ENCODE measurements around the gene MAPKAP1. TPM values are rescaled to one million over a fixed set of nuclear protein-coding genes. Genes with fewer than 3 reads are reported as not detected.

Gene MAPKAP1
- total and polyA plus RNA-seq, 3 experiments from 2014 or later: 64.7 to 119 (median 111) TPM

- Mint-ChIP-seq H3K4me1 (peaks cover 13 to 37% (median 28%) of the 10 kb centered on the region in 3 donors), H3K27me3 (no peaks in the 10 kb centered on the region), H3K27ac (peak overlapping the region in 3 of 8 donors; percentile 34 to 48 (median 36)), H3K36me3 (peaks cover 0 to 18% (median 6%) of the 10 kb centered on the region in 3 donors), H3K9me3 (no peaks in the 10 kb centered on the region), H3K4me3 (no peak overlapping the region)
- Histone ChIP-seq H3K4me1 (ENCODE audit: insufficient read depth, low read length) (no peaks in the 10 kb centered on the region), H3K4me3 (ENCODE audit: low read length) (no peak overlapping the region), H3K36me3 (ENCODE audit: insufficient read depth, low read length) (no peaks in the 10 kb centered on the region), H3K27me3 (ENCODE audit: insufficient read depth, low read length, poor library complexity, severe bottlenecking) (no peaks in the 10 kb centered on the region), H3K27ac (ENCODE audit: low read depth, low read length) (no peak overlapping the region), H3K9me3 (ENCODE audit: low read length) (no peaks in the 10 kb centered on the region)
- POLR2A ChIA-PET: no interaction called here
- CTCF ChIA-PET: no interaction called here
- no peak for DNase-seq
These were observed 174.6 kb downstream of the MAPKAP1 start for GRCh38 chr9:125532412-125532811.

GRCh38 chr9:125529589-125530515, 177.2 kb downstream of the MAPKAP1 start:
- H3K27me3 ChIP-seq (ENCODE audit: insufficient read depth, low read length, poor library complexity, severe bottlenecking): no peaks in the 10 kb centered on the region
- DNase-seq: no peak
- H3K36me3 ChIP-seq (ENCODE audit: insufficient read depth, low read length): no peaks in the 10 kb centered on the region
- H3K27ac ChIP-seq (ENCODE audit: low read depth, low read length): no peak overlapping the region
- POLR2A ChIA-PET: interaction anchor here (0.6 kb wide), 1 partner anchor 314 kb away, joined by 8 read pairs; no protein-coding TSS in a partner anchor
- Mint-ChIP-seq H3K9me3 (no peaks in the 10 kb centered on the region), H3K27ac (peak overlapping the region in 3 of 8 donors; percentile 8 to 37 (median 25)), H3K36me3 (peaks cover 0 to 15% (median 6%) of the 10 kb centered on the region in 3 donors), H3K4me3 (no peak overlapping the region), H3K27me3 (no peaks in the 10 kb centered on the region), H3K4me1 (peaks cover 14 to 39% (median 33%) of the 10 kb centered on the region in 3 donors)
- no peak overlapping the region for H3K4me3 ChIP-seq (ENCODE audit: low read length)
- H3K9me3 ChIP-seq (ENCODE audit: low read length): no peaks in the 10 kb centered on the region
- H3K4me1 ChIP-seq (ENCODE audit: insufficient read depth, low read length): no peaks in the 10 kb centered on the region
- CTCF ChIA-PET: no interaction called here

- no peak overlapping the region for H3K4me3 ChIP-seq (ENCODE audit: low read length)
- peaks cover 17 to 42% (median 36%) of the 10 kb centered on the region in 3 donors for H3K4me1 Mint-ChIP-seq
These were observed 177.9 kb downstream of the MAPKAP1 start for GRCh38 chr9:125529107-125529506.

GRCh38 chr9:125527471-125528002, 179.5 kb downstream of the MAPKAP1 start:
- H3K9me3 ChIP-seq (ENCODE audit: low read length): no peaks in the 10 kb centered on the region
- Mint-ChIP-seq H3K27ac (peak overlapping the region in 1 of 8 donors; percentile 26), H3K27me3 (no peaks in the 10 kb centered on the region), H3K9me3 (no peaks in the 10 kb centered on the region), H3K4me3 (no peak overlapping the region), H3K4me1 (peaks cover 28 to 50% (median 49%) of the 10 kb centered on the region in 3 donors), H3K36me3 (peaks cover 0 to 11% (median 6%) of the 10 kb centered on the region in 3 donors)
- POLR2A ChIA-PET: no interaction called here
- no peak for DNase-seq
- no peaks in the 10 kb centered on the region for H3K36me3 ChIP-seq (ENCODE audit: insufficient read depth, low read length)
- CTCF ChIA-PET: interaction anchor here (0.9 kb wide), 1 partner anchor 8 kb away, joined by 3 read pairs; no protein-coding TSS in a partner anchor
- no peak overlapping the region for H3K4me3 ChIP-seq (ENCODE audit: low read length)
- H3K27ac ChIP-seq (ENCODE audit: low read depth, low read length): no peak overlapping the region
- peaks cover 7% of the 10 kb centered on the region for H3K4me1 ChIP-seq (ENCODE audit: insufficient read depth, low read length)
- H3K27me3 ChIP-seq (ENCODE audit: insufficient read depth, low read length, poor library complexity, severe bottlenecking): no peaks in the 10 kb centered on the region

More at GRCh38 chr9:125529107-125529506, 177.9 kb downstream of the MAPKAP1 start:
- H3K9me3 Mint-ChIP-seq: no peaks in the 10 kb centered on the region
- H3K27ac Mint-ChIP-seq: peak overlapping the region in 2 of 8 donors; percentile 29 to 45
- no peaks in the 10 kb centered on the region for H3K27me3 Mint-ChIP-seq
- no peaks in the 10 kb centered on the region for H3K9me3 ChIP-seq (ENCODE audit: low read length)
- DNase-seq: no peak
- no peaks in the 10 kb centered on the region for H3K36me3 ChIP-seq (ENCODE audit: insufficient read depth, low read length)
- H3K4me1 ChIP-seq (ENCODE audit: insufficient read depth, low read length): no peaks in the 10 kb centered on the region
- H3K27ac ChIP-seq (ENCODE audit: low read depth, low read length): no peak overlapping the region
- POLR2A ChIA-PET: interaction anchor here (0.6 kb wide), 1 partner anchor 315 kb away, joined by 8 read pairs; no protein-coding TSS in a partner anchor
- no peak overlapping the region for H3K4me3 Mint-ChIP-seq
- peaks cover 0 to 15% (median 6%) of the 10 kb centered on the region in 3 donors for H3K36me3 Mint-ChIP-seq
- H3K27me3 ChIP-seq (ENCODE audit: insufficient read depth, low read length, poor library complexity, severe bottlenecking): no peaks in the 10 kb centered on the region
- CTCF ChIA-PET: no interaction called here

- no peak overlapping the region for H3K4me3 Mint-ChIP-seq
- ChIA-PET CTCF (no interaction called here), POLR2A (no interaction called here)
These were observed 180.9 kb downstream of the MAPKAP1 start for GRCh38 chr9:125525921-125526631.

GRCh38 chr9:125524583-125525355, 182.2 kb downstream of the MAPKAP1 start:
- H3K36me3 Mint-ChIP-seq: peaks cover 0 to 22% (median 11%) of the 10 kb centered on the region in 3 donors
- ChIA-PET POLR2A (interaction anchor here (0.6 to 0.7 kb wide), 2 partner anchors 14 to 26 kb away, joined by 3 to 6 read pairs; no protein-coding TSS in a partner anchor), CTCF (no interaction called here)
- H3K36me3 ChIP-seq (ENCODE audit: insufficient read depth, low read length): no peaks in the 10 kb centered on the region
- H3K4me1 ChIP-seq (ENCODE audit: insufficient read depth, low read length): peaks cover 22% of the 10 kb centered on the region
- H3K27ac ChIP-seq (ENCODE audit: low read depth, low read length): no peak overlapping the region
- no peaks in the 10 kb centered on the region for H3K27me3 Mint-ChIP-seq
- no peak for DNase-seq
- H3K4me1 Mint-ChIP-seq: peaks cover 28 to 50% (median 47%) of the 10 kb centered on the region in 3 donors
- no peaks in the 10 kb centered on the region for H3K27me3 ChIP-seq (ENCODE audit: insufficient read depth, low read length, poor library complexity, severe bottlenecking)
- H3K27ac Mint-ChIP-seq: no peak overlapping the region
- no peak overlapping the region for H3K4me3 Mint-ChIP-seq
- no peaks in the 10 kb centered on the region for H3K9me3 Mint-ChIP-seq
- no peaks in the 10 kb centered on the region for H3K9me3 ChIP-seq (ENCODE audit: low read length)
- no peak overlapping the region for H3K4me3 ChIP-seq (ENCODE audit: low read length)

More at GRCh38 chr9:125525921-125526631, 180.9 kb downstream of the MAPKAP1 start:
- peaks cover 22% of the 10 kb centered on the region for H3K4me1 ChIP-seq (ENCODE audit: insufficient read depth, low read length)
- H3K9me3 Mint-ChIP-seq: no peaks in the 10 kb centered on the region
- H3K27me3 ChIP-seq (ENCODE audit: insufficient read depth, low read length, poor library complexity, severe bottlenecking): no peaks in the 10 kb centered on the region
- no peak overlapping the region for H3K27ac Mint-ChIP-seq
- no peak overlapping the region for H3K4me3 ChIP-seq (ENCODE audit: low read length)
- DNase-seq: no peak
- H3K4me1 Mint-ChIP-seq: peaks cover 34 to 54% (median 48%) of the 10 kb centered on the region in 3 donors
- no peaks in the 10 kb centered on the region for H3K9me3 ChIP-seq (ENCODE audit: low read length)
- H3K27ac ChIP-seq (ENCODE audit: low read depth, low read length): no peak overlapping the region
- peaks cover 0 to 11% (median 6%) of the 10 kb centered on the region in 3 donors for H3K36me3 Mint-ChIP-seq
- H3K36me3 ChIP-seq (ENCODE audit: insufficient read depth, low read length): no peaks in the 10 kb centered on the region
- H3K27me3 Mint-ChIP-seq: no peaks in the 10 kb centered on the region

GRCh38 chr9:125523681-125524080, 183.3 kb downstream of the MAPKAP1 start:
- no peaks in the 10 kb centered on the region for H3K27me3 Mint-ChIP-seq
- CTCF ChIA-PET: no interaction called here

More at GRCh38 chr9:125523681-125524080, 183.3 kb downstream of the MAPKAP1 start:
- DNase-seq: no peak
- no peaks in the 10 kb centered on the region for H3K27me3 ChIP-seq (ENCODE audit: insufficient read depth, low read length, poor library complexity, severe bottlenecking)
- no peaks in the 10 kb centered on the region for H3K9me3 ChIP-seq (ENCODE audit: low read length)
- Mint-ChIP-seq H3K4me1 (peaks cover 26 to 47% (median 47%) of the 10 kb centered on the region in 3 donors), H3K4me3 (peak overlapping the region in 2 of 7 donors; percentile 9 to 26), H3K27ac (peak overlapping the region in 2 of 8 donors; percentile 56 to 88), H3K36me3 (peaks cover 0 to 22% (median 14%) of the 10 kb centered on the region in 3 donors), H3K9me3 (no peaks in the 10 kb centered on the region)
- H3K4me1 ChIP-seq (ENCODE audit: insufficient read depth, low read length): peaks cover 22% of the 10 kb centered on the region
- H3K36me3 ChIP-seq (ENCODE audit: insufficient read depth, low read length): no peaks in the 10 kb centered on the region
- no peak overlapping the region for H3K4me3 ChIP-seq (ENCODE audit: low read length)
- POLR2A ChIA-PET: no interaction called here
- no peak overlapping the region for H3K27ac ChIP-seq (ENCODE audit: low read depth, low read length)

Measured in CD8-positive, alpha-beta memory T cell (primary cell).